ENCODE data around the gene TP53I11. TPM values are rescaled to one million over a fixed set of nuclear protein-coding genes. Genes with fewer than 3 reads are reported as not detected.

Gene TP53I11
- total RNA-seq, 1 experiment from 2014 or later, result 46.9 TPM

- TF ChIP-seq EZH2phosphoT487 (IDR thresholded peaks at IDR 0.05; ENCODE audit: borderline replicate concordance), result no peak
- no peak for TF ChIP-seq YY1 (IDR thresholded peaks at IDR 0.05; ENCODE audit: extremely low read depth, insufficient replicate concordance, low read depth, low read length)
- TF ChIP-seq CBX3 (IDR thresholded peaks at IDR 0.05; ENCODE audit: low read depth), result no peak
- TF ChIP-seq ZNF274 (IDR thresholded peaks at IDR 0.05; ENCODE audit: low read depth, low read length), result no peak
These were observed 1.4 kb upstream of the TP53I11 start (continued) for GRCh38 chr11:44952082-44952481.

- H3K9me3 ChIP-seq (ENCODE audit: control insufficient read depth in 1 of 2, insufficient read depth in 1 of 2, low read depth in 1 of 2, low read length in 2 of 2), result no peaks in the 10 kb centered on the region
- peak overlapping the region; percentile 87 to 89 for H3K4me3 ChIP-seq (replicated peaks in 1 of 2; ENCODE audit: low read depth in 1 of 2, low read length in 2 of 2)
- ChIA-PET CTCF (interaction anchor here (1.1 kb wide), 1 partner anchor 14 kb away, joined by 4 read pairs; no protein-coding TSS in a partner anchor), RAD21 (ENCODE audit: low non-redundant PET in 1 of 2, low total read pairs in 2 of 2, uncharacterized antibody in 2 of 2, unreplicated experiment in 2 of 2) (interaction anchor here in 1 of 2 experiments (0.7 kb wide), 1 partner anchor 19 kb away, joined by 3 read pairs; no protein-coding TSS in a partner anchor), POLR2A (no interaction called here)
- H3K27ac ChIP-seq (ENCODE audit: low read depth, low read length), result peak overlapping the region; percentile 80; the same call in 1 of the 2 replicates
- ATAC-seq, result peak; percentile 15
- intact Hi-C loops (cut with micrococcal nuclease), result no loop called here
- TF ChIP-seq ZFX (IDR thresholded peaks at IDR 0.05), result 0 out of 2 replicates have a peak, but pooled peaks have one; percentile 20
- TF ChIP-seq YY1 (IDR thresholded peaks at IDR 0.05; ENCODE audit: extremely low read depth, insufficient replicate concordance, low read depth, low read length), result no peak
- no peak for TF ChIP-seq CEBPB (IDR thresholded peaks at IDR 0.05; ENCODE audit: low read depth)
- no peak for TF ChIP-seq SP1 (IDR thresholded peaks at IDR 0.05; ENCODE audit: low read depth)
- TF ChIP-seq CBX3 (IDR thresholded peaks at IDR 0.05; ENCODE audit: low read depth), result no peak
- TF ChIP-seq ZNF274 (IDR thresholded peaks at IDR 0.05; ENCODE audit: low read depth, low read length), result no peak
- no peak for TF ChIP-seq RAD21 (IDR thresholded peaks at IDR 0.05; ENCODE audit: low read depth)
- H2AFZ ChIP-seq (ENCODE audit: low read depth, low read length, poor library complexity, severe bottlenecking), result peak overlapping the region; percentile 2
- no peaks in the 10 kb centered on the region for H3K36me3 ChIP-seq (ENCODE audit: control insufficient read depth in 1 of 2, insufficient read depth in 2 of 2, low read length in 2 of 2)
- H3K9me2 ChIP-seq (ENCODE audit: insufficient read depth), result no peaks in the 10 kb centered on the region
- H3K79me2 ChIP-seq (ENCODE audit: insufficient read depth, low read length), result peaks cover 12% of the 10 kb centered on the region; the same call in 1 of the 2 replicates
- H3K27me3 ChIP-seq (ENCODE audit: insufficient read depth, low read length), result no peaks in the 10 kb centered on the region
- no peak for DNase-seq (ENCODE audit: low read depth, low spot score)
- peak overlapping the region; percentile 85 for H3K4me2 ChIP-seq (ENCODE audit: low read length)
- H3K9ac ChIP-seq (ENCODE audit: low read length), result peak overlapping the region; percentile 72
- peaks cover 4 to 22% of the 10 kb centered on the region in 2 experiments; a peak in 3 of 4 replicates for H3K4me1 ChIP-seq (ENCODE audit: control insufficient read depth in 1 of 2, insufficient read depth in 2 of 2, low read length in 2 of 2)
- BruUV-seq (replicated peaks), result no TSS peak
- no peaks in the 10 kb centered on the region for H4K20me1 ChIP-seq (ENCODE audit: insufficient read depth)
These were observed 555 bp downstream of the TP53I11 start for GRCh38 chr11:44950031-44950624.

Measured in HCT116 (cell line).